Kidney glomerular epithelial cell (primary cell): ENCODE data around the gene ABR.
A peak's percentile ranks its signal among the peaks of the same experiment; 100 is the strongest.
"Not testable (repeated sequence)": the region's sequence is repeated elsewhere in the genome, so short reads cannot be mapped to it uniquely, and the experiment has no call there.

Experiments
- DNase-seq: peaks from one replicate; lab custom pipeline; 2025; lab: John Stamatoyannopoulos, UW

ABR gene

DNA sequence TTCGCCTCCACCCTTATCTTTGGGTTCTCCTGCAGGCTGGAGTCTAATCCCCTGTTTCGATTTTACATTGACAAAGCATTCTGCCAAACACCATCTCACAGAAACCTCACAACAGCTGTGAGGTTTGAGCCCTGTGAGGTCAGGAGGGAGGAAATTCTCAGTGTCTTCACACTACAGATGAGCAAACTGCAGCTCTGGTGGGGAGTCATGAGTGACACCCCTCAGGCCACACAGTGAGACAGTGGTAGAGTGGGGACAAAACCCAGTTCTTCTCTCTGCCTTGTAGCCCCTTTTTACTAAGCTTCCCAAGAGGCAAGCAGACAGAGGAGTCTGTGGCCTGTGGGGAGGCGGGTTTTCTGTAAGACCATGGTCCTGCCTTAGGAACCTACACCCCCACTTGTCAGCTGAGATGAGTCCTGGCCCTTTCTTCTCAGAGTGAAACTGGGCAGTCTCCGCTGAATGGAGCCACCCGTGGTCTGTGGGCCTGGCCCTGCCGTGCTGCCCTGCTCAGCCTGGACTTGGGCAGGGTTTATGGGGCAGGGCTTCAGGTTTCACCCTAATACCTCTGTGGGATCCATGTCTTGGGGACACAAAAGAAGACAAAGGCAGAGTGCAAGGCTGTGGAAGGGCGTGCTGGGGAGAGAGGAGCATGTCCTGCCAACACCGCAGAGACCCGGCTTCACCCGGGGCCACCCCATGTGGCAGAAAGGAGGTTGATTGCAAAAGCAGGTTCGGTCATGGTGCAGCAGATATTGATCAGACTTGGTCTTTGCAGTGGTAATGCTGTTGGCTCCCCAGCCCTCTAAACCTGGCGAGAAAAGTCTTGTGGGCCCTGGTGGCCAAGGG is 59.0 kb downstream of the ABR start:
- DNase-seq: no peak

DNA sequence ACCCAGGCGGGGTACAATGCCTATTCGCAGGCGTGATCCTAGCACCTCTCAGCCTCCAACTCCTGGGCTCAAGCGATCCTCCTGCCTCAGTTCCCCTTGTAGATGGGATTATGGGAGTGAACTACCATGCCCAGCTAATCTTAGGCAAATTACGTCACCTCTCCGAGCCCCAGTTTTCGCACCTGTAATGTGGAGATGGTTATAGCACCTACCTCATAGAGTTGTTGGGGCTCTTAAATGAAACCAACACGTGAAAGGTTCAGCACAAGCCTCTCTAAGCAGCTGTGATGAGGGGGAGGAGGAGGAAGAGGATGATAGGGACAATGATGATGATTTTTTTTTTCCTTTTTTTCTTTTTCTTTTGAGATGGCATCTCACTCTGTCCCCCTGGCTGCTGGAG is 59.9 kb downstream of the ABR start:
- no peak for DNase-seq

DNA sequence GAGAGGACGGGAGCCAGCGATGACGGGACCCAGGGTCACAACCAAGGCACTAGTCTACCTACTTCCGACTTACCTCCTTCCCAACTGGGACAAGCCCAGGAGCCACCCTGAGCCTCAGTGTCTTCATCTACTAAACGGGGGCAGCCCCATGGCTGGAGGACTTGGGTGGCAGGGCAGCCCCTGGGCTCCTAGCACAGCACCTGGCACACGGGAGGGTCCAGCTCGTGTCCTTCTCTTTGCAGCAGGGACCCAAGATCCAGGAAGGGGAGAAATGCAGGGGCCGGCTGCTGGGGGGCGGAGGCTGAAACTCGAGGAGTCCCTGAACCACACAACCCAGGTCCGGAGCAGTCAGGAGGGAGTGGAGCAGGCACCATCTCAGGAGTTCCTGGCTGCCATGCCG is 63.2 kb downstream of the ABR start:
- DNase-seq: no peak

DNA sequence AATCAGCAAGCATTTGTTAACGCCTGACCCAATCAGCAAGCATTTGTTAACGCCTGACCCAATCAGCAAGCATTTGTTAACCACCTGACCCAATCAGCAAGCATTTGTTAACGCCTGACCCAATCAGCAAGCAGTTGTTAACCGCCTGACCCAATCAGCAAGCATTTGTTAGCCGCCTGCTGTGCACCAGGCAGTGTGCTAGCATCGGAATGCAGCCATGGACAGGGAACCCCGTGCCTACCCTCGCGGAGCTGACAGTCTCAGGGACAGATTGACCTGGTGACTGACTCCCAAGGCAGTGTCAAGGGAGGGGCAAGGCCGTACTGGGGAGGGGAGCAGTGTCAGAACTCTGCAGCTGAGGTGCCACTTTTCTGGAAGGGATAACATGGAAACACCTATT is 66.9 kb downstream of the ABR start:
- no peak for DNase-seq

DNA sequence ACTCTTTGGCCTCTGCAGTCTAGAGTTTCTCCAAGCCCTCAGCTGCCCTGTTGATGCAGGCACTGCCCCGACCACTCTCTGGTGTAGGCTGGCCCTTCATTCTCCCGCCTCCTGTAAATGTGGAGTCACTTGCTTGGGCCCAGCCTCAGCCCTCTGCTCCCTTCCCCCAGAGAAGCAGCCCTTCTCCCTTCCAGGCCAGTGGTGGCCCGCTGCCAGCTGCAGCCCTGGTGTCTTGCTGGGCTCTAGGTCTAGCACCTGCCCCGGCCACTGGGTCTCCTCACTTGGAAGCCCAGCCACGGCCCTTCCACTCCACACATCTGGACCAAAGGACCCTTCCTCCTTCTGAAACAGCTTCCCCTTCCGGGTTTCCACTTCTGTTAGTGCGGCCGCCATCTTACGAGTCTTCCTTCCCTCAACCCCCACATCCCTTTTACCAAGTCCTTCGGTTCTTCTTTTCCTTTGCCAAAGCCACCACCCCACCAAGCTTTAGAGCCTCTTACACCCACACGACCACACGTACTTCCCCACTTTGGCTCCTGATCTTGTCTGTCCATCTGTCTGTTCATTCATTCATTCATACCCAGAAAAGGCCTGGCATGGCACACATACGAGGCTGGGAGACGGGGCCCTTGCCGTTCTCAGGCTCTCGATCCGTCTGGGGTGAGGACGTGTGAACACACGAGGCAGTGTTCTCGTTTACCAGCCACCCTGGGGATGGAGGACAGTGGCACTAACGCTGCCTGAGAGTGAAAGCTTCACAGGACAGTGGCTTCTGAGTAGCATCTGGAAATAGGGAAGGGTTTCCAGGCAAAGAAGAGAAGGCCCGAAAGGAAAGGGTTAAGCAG is 68.0 kb downstream of the ABR start:
- DNase-seq: no peak

DNA sequence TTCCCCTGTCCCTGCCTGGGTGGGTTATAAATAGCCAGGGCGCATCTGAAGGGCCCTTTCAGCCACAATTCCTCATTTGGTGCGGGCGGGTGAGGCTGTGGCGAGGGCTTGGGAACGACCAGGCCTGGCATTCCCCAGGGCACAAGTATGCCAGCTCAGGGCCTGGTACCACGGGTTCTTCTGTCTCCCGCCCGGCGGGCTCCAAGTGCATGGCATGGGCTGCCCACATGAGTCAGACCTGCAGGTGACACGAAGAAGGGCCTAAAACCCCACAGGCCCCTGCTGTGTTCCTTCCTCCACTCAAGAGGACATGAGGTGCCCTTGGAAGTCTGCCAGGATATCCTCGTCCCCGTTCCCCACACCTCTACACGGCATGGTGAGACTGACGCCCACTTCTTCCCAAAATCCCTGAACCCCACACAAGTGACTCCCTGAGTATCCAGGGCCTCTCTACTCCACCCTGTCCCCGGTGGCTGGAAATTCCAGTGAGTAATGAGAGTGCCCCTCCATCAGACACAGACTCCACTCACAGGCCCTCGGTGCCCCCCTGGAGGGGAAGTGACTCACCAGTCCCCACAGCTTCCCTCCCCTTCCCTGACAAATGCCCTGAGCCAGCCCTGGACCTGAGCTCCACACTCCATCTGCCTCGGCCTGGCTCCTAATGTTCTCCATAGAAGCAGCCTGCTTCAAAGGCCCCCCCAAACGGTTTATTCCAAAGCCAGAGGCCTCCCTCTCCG is 68.8 kb downstream of the ABR start:
- DNase-seq: peak; percentile 81

DNA sequence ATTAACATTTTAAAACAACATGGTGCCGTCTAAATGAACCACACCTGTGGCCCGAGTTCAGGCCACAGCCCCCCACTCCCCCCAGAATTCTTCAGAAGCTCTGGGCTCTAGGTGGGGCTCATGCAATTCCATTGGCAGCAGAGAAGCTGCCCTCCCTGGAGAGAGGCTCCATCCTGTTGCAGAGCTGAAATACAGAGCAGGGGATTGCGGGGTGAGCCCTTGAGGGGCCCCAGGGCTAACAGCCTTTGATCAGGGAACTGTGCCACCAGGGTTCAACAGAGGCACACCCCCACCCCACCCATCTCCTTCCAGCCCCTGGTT is 69.3 kb downstream of the ABR start:
- DNase-seq: peak; percentile 49

DNA sequence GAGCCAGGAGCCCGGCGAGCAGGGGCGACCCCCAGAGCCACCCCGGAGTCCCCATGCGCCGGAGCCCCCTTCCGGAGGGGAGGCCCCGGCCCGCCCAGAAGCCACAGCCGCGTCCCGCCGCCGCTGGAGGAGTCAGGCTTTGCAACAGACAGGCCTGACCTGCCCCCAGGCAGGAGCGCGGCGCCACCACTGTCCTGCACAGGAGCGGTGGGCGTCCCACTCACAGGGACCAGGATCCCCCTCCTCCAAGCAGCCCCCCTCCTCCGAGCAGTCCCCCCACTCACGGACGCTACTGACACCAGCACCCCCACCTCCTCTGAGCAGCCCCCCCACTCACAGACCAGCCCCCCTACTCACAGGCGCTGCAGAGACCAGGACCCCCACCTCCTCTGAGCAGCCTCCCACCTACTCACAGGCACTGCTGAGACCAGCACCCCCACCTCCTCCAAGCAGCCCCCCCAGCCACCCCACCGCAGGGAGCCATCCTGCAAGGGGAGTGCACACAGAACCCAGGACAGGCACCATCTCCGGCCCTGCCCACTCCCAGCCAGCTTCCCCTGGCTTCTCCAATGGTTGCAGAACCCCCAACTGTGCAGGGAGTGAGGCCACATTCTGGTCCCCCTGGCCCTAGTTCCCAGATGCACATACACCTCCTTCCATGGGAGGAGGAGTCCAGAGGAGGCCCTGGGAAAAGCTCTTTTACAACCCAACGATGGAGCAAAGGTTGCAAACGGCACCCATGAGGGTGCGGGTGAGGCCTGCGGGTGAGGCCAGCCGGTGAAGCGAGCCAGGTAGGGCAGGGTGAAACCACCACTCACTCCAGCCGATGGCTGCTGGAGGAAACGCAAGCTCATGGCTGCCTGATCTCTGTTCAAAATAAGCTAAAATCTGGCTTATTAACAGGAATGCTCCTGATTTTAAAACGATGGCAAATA is 69.9 kb downstream of the ABR start:
- no peak for DNase-seq

DNA sequence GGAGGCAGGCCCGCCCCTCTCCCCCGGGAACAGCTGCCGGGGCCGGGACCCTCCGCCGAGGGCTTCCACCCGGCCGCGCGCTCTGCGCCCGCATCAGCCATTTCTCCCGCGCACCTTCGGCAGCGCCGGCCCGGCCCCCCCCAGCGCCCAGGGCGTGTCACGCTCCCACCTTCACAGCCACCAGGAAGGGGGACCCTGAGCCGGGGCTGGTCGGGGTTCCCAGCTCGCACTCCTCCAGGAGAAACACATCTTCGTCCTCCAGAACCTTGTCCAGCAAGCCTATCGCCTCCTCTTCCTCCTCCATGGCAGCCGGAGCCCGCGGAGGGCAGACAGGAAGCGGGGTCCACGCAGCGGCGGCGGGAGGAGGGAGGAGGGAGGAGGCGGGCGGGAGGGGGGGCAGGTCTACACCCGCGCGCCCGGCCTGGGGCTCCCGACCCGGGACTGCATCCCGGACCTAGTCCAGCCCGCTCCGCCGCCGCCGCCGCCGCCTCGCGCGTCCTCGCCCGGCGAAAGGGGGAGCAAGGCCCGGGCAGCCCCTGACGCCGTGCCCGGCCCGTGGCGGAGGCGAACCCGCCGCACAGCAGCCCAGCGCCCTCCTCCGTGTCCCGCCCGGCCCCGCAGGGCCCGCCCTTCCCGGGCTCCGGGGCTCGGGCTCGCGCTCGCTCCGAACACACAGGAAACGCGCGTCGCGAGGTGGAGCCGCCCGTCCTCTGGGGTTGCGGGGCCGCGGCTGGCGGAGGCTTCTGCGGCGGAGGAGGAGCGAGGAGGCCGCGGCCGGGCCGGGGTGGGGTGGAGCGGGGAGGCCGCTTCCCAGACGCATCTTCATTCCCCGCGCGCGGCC is 70.8 kb downstream of the ABR start:
- DNase-seq: no peak

DNA sequence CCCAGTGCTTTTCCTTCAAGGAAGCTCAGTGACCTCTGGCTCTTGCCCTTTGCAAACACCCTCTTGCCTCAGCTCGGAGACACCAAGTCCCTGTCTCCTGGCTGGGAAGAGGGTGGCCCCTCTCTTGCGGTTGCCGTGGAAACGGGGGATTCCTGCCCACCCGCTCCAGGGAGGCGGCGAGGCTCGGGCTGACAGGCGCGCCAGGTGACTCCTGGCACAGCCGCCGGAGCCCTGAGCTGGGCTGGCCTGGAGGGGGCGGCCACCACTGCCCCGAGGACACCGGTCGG is 71.4 kb downstream of the ABR start:
- DNase-seq: no peak

DNA sequence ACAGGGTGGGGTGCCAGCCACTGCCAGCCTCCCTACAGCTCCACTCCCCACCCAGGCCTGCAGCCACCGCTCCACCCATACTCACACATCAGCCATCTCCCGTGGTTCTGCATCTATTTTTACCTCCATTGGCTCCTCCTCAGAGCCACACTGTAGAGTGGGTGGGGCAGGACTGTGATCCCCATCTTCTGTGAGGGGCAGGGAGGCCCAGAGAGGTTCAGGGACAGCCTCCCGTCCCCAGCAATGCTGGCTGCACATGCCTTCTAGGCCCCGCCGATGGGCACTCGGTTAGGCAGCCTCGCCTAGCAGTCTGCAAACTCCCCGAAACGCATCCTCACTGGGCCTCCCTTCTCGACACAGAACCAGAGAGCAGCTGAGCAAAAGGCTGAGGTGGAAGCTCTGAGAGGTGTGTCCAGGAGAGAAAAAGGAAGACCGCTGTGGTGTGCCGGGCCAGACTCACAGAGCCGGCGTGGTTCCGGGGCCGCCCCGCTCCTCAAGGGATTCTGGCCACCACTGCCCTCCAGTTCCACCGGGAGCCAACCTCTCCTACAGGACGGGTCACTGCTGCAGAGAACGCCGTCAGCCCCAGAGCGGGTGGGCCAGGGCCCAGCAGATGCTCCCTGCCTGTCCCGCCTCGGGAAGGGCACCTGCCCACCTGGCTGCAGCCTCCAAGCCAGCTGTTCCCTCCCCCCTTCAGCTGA is 71.9 kb downstream of the ABR start:
- DNase-seq: no peak

DNA sequence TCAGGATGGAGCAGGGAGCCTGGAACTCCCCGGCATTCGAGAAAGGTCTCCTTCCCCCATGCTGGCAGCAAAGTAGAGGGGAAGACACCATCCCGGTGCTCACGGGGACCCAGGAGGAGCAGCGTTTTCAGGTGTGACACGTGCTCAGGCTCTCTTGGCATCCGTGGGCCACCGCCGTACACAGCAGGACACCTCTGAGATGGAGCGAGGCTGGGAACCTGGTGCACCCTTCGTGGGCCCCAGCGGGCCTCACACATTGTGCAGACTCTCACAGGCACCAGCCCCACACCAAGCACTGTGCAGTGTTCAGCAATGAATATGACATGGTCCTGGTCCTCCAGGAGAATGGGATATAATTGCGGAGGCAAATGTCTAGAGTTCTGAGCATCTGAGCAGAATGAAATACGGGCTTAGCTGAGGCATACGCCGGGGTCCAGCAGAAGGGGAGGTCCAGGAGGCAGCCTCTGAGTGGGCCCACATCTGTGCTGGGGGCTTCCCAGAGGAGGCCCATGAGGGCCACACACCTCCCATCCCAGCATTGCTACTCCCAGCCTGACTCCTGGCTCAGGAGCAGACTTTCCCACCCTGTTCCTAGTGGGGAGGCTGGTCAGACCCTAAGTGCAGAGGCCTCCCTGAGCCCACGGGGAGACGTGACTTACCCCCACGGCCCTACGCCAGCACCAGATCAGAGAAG is 72.6 kb downstream of the ABR start:
- DNase-seq: no peak

DNA sequence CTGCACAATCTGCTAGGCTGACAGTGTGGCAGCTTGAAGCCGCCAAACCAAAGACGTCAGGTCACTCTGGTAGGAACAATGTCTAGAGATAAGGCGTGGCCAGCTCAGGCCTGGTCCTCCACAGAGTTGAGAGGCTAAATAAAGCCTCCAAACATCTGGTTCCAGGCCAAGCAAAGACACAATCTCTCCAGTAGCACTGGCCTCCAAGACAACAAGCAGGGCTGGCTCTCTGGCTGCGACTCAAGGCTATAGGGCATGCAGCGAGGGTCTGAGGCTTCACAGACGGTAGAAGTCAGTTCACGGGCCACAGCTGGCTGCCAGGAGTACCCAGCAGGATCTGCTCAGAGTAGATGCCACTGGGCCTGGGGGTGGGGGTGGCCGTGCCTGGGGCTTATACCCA is 75.6 kb downstream of the ABR start:
- no peak for DNase-seq

DNA sequence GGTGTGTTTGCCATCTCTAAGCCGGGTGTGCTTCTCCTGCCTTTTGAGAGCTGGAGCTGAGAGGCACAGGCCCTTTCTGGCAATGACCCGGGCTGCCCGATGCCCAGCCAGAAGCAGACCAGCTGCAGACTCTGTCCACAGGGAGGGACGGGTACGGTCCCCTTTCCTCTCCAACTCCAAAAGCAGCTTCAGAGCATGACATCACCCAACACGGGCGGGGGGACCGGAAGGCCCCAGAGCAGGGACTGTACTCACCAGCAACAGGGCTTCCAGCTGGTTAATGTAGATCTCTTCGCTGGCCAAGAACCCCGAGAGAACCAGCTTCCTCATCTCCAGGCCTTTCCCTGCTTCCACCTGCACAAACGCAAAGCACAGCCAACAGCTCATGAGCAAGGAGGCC is 79.4 kb downstream of the ABR start:
- DNase-seq: no peak

DNA sequence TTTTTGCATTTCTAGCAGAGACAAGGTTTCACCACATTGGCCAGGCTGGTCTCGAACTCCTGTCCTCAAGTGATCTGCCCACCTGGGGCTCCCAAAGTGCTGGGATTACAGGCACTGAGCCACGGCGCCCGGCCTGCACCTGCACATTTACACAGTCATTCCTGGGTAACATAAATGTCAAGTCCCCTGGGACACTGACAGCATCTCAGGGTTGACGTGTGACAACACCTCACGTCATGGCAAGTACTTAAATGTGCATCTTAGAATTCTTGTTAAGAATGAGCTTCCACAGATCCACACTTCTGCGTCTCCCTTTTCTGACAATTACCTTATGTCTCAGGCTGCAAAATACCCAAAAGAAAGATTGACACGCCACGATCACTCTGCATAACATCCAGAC is 80.5 kb downstream of the ABR start:
- no peak for DNase-seq

DNA sequence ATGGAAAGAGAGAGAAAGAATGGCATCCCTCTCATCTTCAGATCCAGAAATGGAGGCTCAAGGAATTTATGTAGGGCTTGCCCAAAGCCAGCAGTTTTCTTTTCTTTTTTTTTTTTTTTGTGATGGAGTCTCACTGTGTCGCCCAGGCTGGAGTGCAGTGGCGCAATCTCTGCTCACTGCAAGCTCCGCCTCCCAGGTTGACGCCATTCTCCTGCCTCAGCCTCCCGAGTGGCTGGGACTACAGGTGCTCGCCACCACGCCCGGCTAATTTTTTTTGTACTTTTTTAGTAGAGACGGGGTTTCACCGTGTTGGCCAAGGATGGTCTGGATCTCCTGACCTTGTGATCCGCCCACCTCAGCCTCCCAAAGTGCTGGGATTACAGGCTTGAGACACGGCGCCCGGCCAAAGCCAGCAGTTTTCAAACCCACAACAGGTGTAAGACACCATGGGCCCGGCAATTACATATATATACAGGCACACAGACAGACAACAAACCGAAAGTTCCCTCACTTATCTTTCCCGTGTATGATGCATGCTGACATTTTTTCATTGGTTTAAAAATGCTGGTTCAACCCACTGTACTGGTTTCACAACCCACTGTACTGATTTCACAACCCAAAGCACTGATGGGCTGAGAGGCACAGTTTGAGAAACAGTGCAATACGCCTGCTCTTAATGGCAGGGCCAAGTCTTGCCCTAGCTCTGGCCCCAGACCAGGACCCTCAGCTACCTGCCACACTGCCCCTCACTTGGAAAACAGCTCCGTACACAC is 81.6 kb downstream of the ABR start:
- not testable (repeated sequence) for DNase-seq

DNA sequence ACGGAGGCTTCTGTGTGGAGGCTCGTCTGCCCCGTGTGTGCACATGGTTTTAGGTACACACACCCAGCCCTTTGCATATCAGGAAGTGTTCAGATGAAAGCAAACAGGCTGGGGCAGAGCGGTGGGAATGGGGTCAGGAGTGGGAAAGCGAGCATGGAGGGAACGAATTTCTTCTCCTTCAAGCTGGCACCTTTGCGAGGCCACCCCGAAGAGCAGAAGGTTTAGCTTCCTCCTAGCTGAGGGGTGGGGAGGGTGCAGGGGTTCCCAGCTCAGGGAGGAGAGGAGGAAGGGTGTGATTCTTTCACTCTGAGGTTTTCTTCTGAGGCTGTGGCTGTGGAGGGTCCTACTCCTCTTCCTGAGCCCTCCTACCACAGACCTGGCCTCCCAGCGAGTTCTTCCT is 83.6 kb downstream of the ABR start:
- no peak for DNase-seq

DNA sequence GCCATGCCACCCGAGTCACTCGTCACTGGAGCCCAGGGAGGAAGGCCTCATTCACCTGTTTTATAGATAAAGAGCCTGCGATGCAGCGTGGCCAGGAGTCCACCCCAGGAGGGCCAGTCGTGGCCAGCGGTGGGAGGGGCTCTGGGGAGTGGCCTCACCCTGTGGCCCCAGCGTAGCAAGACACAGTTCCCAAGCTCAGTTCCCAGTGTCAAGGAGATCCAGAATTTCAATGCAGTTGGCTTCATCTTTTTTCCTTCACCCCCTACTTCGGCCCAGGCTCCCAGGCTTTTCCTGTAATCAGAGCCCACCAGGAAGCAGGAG is 84.0 kb downstream of the ABR start:
- DNase-seq: no peak
